RWPE2 (cell line): ENCODE data around the gene C19orf73.

Source experiments
- ATAC-seq: fragments of 200-7000 bp; cut with Tn5 transposase; 3 replicates; pipeline ENCODE4 v1.9.1; 2021; ENCODE audit warnings: low read depth
- DNase-seq: peaks from one replicate; pipeline ENCODE4 v3.0.0-alpha.2; 2020; ENCODE audit warnings: low spot score
- H3K27ac ChIP-seq: fragments of 450-650 bp; 2 replicates; pipeline ENCODE4 v1.5.1; 2017; ENCODE audit warnings: mild to moderate bottlenecking; ENCODE audit not compliant: poor library complexity, severe bottlenecking
- H3K27me3 ChIP-seq: fragments of 250-450 bp; sonication (Bioruptor Pico); 2 replicates; pipeline ENCODE4 v1.5.1; 2021; ENCODE audit warnings: mild to moderate bottlenecking, moderate library complexity; ENCODE audit not compliant: insufficient read depth, poor library complexity, severe bottlenecking
- H3K36me3 ChIP-seq: fragments of 250-450 bp; sonication (Bioruptor Pico); 2 replicates; pipeline ENCODE4 v1.5.1; 2020; ENCODE audit warnings: low read depth, mild to moderate bottlenecking, moderate library complexity
- H3K4me1 ChIP-seq: fragments of 250-450 bp; sonication (Bioruptor Pico); 2 replicates; pipeline ENCODE4 v1.5.1; 2021; ENCODE audit warnings: mild to moderate bottlenecking, moderate library complexity; ENCODE audit not compliant: insufficient read depth, poor library complexity, severe bottlenecking
- H3K4me3 ChIP-seq: fragments of 250-450 bp; sonication (Bioruptor Pico); 2 replicates; pipeline ENCODE4 v1.5.1; 2021; ENCODE audit warnings: mild to moderate bottlenecking, moderate library complexity; ENCODE audit not compliant: severe bottlenecking
- H3K9me3 ChIP-seq: fragments of 250-450 bp; sonication (Bioruptor Pico); 2 replicates; pipeline ENCODE4 v1.5.1; 2021; ENCODE audit warnings: mild to moderate bottlenecking, moderate library complexity; ENCODE audit not compliant: severe bottlenecking
- TF ChIP-seq, protein P1 (sequence below): fragments of 450-650 bp; IDR thresholded peaks from one replicate; pipeline ENCODE4 v1.5.1; 2017; ENCODE audit warnings: mild to moderate bottlenecking, moderate library complexity; ENCODE audit not compliant: poor library complexity, severe bottlenecking

The C19orf73 gene

GRCh38 chr19:49106648-49107135 lies 12.3 kb downstream of the C19orf73 start:
- peak; percentile 62; the same call in 2 of the 3 replicates for ATAC-seq

DNA sequence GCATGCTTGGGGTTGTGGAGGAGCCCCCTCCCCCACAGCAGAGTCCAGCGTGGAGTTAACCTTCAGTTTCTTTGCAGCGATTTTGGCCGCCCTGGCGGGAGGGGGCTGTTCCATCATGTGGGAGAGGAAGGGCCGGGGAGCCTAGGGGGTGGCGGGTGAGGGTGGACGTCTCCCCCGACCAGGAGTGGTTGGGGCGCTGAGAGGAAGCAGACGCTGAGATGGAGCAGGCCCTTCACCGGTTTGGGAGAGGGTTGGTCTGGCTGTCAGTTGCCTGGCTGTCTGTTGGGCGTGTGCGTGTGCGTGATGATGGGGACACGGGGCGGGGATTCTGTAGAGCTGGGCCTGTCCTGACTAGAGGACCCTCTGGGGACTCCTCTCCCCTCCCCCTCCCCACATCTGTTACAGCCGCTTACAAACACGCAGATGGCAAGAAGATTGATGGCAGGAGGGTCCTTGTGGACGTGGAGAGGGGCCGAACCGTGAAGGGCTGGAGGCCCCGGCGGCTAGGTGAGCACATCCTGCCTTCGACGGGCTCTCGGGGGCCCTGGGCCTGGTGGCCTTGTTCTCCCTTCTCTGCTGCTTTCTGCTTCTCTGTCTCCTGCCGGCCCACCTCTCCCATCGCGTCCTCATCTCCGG lies 14.6 kb downstream of the C19orf73 start:
- DNase-seq, result no peak
- H3K36me3 ChIP-seq, result peaks cover 86% of the 10 kb centered on the region
- H3K4me3 ChIP-seq, result no peak overlapping the region
- no peak overlapping the region for H3K27ac ChIP-seq
- no peak for ATAC-seq
- no peaks in the 10 kb centered on the region for H3K4me1 ChIP-seq
- no peaks in the 10 kb centered on the region for H3K27me3 ChIP-seq
- H3K9me3 ChIP-seq, result no peaks in the 10 kb centered on the region
- TF ChIP-seq, protein P1, sequence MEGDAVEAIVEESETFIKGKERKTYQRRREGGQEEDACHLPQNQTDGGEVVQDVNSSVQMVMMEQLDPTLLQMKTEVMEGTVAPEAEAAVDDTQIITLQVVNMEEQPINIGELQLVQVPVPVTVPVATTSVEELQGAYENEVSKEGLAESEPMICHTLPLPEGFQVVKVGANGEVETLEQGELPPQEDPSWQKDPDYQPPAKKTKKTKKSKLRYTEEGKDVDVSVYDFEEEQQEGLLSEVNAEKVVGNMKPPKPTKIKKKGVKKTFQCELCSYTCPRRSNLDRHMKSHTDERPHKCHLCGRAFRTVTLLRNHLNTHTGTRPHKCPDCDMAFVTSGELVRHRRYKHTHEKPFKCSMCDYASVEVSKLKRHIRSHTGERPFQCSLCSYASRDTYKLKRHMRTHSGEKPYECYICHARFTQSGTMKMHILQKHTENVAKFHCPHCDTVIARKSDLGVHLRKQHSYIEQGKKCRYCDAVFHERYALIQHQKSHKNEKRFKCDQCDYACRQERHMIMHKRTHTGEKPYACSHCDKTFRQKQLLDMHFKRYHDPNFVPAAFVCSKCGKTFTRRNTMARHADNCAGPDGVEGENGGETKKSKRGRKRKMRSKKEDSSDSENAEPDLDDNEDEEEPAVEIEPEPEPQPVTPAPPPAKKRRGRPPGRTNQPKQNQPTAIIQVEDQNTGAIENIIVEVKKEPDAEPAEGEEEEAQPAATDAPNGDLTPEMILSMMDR, result no peak

More at GRCh38 chr19:49106648-49107135, 12.3 kb downstream of the C19orf73 start:
- Histone ChIP-seq H3K27me3 (no peaks in the 10 kb centered on the region), H3K9me3 (no peaks in the 10 kb centered on the region), H3K36me3 (peaks cover 71% of the 10 kb centered on the region), H3K4me3 (no peak overlapping the region), H3K27ac (no peak overlapping the region), H3K4me1 (no peaks in the 10 kb centered on the region)
- TF ChIP-seq, protein P1, result peak; percentile 82
- no peak for DNase-seq

DNA sequence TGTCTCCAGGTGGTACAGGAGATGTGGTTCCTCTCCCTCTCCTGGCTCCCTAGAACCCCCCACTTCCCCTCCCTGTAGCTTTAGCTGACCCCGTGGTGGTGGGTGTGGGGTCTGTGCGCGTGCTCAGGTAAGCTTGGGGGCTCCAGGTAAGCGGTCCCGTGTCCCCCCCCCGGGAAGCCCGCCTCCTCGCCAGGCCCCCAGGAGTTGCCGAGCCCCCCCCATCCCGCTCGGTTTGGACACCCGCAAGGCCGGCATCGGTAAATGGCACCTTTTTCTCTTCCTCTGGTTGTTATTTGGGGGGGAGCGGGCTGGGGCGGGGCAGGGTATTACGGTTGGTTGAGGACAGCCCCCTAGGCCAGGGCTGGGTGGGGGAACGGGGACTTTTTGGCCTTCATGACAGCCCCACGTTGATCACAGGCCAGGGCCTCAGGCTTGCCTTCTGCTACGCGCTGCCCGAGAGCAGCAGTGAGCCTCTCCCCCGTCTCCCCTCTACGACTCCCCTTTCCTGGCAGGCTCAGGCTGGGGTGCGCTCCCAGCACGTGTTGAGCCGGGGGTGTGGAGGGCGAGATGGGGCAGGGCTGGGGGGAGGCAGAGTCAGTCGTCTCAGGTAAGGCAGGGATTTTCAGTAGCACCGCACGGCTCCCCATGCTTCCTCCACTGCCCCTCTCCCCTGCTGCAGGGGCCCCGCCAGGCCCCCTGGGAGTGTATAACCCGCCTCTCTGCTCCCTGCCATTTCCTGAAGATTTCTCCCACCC lies 15.4 kb downstream of the C19orf73 start:
- TF ChIP-seq, protein P1, result no peak
- Histone ChIP-seq H3K27me3 (no peaks in the 10 kb centered on the region), H3K9me3 (no peaks in the 10 kb centered on the region), H3K4me1 (no peaks in the 10 kb centered on the region), H3K27ac (no peak overlapping the region), H3K4me3 (no peak overlapping the region), H3K36me3 (peaks cover 86% of the 10 kb centered on the region)
- no peak for ATAC-seq
- DNase-seq, result no peak

GRCh38 chr19:49102303-49102702 lies 16.6 kb downstream of the C19orf73 start:
- ATAC-seq, result no peak
- H3K9me3 ChIP-seq, result no peaks in the 10 kb centered on the region
- DNase-seq, result no peak
- no peaks in the 10 kb centered on the region for H3K27me3 ChIP-seq
- H3K4me3 ChIP-seq, result no peak overlapping the region
- H3K36me3 ChIP-seq, result peaks cover 87% of the 10 kb centered on the region
- TF ChIP-seq, protein P1, result no peak
- peaks cover 4% of the 10 kb centered on the region for H3K4me1 ChIP-seq
- H3K27ac ChIP-seq, result no peak overlapping the region
